ENCODE results near the gene CCHCR1.
A peak's percentile ranks its signal among the peaks of the same experiment; 100 is the strongest.
"Not testable (repeated sequence)": the region's sequence is repeated elsewhere in the genome, so short reads cannot be mapped to it uniquely, and the experiment has no call there.

CCHCR1 gene

GRCh38 chr6:31183859-31184258 is 26.3 kb upstream of the CCHCR1 start:
- DNase-seq (ENCODE audit: low read depth in 3 of 3): not testable (repeated sequence)

DNA sequence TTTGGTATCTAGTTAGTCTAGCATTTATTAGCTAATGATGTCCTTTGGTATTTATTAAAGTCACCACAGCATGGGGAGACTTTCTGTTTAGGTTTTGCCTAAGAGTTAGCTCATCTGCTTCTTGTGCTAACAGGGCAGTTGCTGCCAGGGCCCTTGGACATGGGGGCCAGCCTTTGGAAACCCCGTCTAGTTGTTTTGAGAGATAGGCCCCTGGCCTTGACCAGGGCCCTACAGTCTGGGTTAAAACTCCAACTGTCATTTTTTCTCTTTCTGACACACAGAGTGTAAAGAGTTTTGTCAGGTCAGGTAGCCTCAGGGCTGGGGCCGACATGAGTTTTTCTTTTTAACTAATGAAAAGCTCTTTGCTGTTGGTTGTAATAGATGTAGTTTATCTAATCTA is 25.7 kb upstream of the CCHCR1 start:
- DNase-seq (ENCODE audit: low read depth in 3 of 3): not testable (repeated sequence)

GRCh38 chr6:31180500-31180899 is 22.9 kb upstream of the CCHCR1 start:
- DNase-seq (ENCODE audit: low read depth in 3 of 3): peak in 1 of 3 experiments; percentile 60

- no peak for DNase-seq (ENCODE audit: low read depth in 3 of 3)
These were observed 22.3 kb upstream of the CCHCR1 start for GRCh38 chr6:31179896-31180295.

- DNase-seq (ENCODE audit: low read depth in 3 of 3): no peak
These were observed 21.4 kb upstream of the CCHCR1 start for GRCh38 chr6:31179042-31179386.

GRCh38 chr6:31178143-31179041 is 20.8 kb upstream of the CCHCR1 start:
- DNase-seq (ENCODE audit: low read depth in 3 of 3): no peak

DNA sequence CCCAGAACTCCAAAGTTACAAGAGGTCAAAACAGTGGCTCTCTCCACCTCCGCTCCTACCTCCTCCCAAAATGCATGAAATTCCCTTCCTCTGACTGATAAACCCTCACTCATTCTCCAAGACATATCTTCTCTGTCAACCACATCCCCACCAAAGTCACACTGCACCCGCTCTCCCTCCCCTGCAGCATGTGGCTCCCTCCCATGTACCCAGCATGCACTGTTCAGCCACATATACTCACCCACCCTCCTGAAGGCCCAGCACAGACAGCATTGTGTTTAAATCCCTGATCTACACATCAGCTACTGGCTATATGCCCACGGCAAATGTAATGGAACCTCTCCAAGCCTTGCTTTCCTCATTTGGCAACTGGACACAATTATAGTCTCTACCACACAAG is 18.4 kb upstream of the CCHCR1 start:
- DNase-seq (ENCODE audit: low read depth in 3 of 3): no peak

- no peak for DNase-seq (ENCODE audit: low read depth in 3 of 3)
These were observed 16.8 kb upstream of the CCHCR1 start for GRCh38 chr6:31174378-31174777.

DNA sequence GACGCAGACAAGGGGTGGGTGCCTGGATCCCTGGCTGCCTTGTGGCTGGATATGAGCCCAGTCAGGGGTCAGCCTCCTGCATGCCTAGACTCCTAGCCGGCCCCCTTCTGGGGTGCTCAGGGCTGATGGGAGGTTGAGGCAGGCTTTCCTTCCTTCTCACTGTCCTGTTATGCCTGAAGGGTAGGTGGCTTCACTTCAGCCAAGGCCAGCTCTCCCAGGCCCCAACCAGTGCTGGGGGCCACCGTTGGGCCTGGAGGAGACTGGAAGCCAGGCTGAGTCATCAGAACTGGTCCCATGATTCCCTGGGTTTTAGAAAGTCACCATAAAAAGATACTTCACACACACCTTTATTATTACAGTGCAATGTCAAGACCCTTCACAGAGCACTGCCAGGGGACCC is 15.8 kb upstream of the CCHCR1 start:
- DNase-seq (ENCODE audit: low read depth in 3 of 3): no peak

- DNase-seq (ENCODE audit: low read depth in 3 of 3): no peak
These were observed 15.4 kb upstream of the CCHCR1 start for GRCh38 chr6:31172973-31173384.

GRCh38 chr6:31171931-31172905 is 14.6 kb upstream of the CCHCR1 start:
- no peak for DNase-seq (ENCODE audit: low read depth in 3 of 3)

- DNase-seq (ENCODE audit: low read depth in 3 of 3): no peak
These were observed 13.5 kb upstream of the CCHCR1 start for GRCh38 chr6:31170987-31171671.

- no peak for DNase-seq (ENCODE audit: low read depth in 3 of 3)
These were observed 12.9 kb upstream of the CCHCR1 start, which contains the start of gene POU5F1 for GRCh38 chr6:31170600-31170881. TSS of gene POU5F1 (minus strand) at chr6:31170682. CDS start at chr6:31170620, 62 bp downstream.

DNA sequence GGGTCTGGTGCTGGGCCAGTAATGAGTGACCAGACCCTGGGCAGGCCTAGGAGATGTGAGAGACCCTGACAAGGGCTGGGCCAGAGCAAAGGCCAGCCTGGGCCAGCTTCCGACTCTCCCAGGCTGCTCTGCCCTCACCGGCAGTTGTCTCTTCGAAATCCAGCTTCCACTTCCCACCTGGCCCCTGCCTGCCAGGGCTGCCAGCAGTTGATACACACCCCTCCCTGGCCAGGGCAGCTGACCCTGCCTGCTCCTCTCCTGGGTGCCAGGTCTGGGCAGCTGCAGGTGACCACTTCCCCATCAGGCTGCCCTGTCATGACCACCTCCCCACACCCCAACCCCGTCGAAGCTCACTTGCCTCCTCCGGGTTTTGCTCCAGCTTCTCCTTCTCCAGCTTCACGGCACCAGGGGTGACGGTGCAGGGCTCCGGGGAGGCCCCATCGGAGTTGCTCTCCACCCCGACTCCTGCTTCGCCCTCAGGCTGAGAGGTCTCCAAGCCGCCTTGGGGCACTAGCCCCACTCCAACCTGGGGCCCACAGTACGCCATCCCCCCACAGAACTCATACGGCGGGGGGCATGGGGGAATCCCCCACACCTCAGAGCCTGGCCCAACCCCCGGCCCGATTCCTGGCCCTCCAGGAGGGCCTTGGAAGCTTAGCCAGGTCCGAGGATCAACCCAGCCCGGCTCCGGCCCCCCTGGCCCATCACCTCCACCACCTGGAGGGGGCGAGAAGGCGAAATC is 12.4 kb upstream of the CCHCR1 start:
- DNase-seq (ENCODE audit: low read depth in 3 of 3): not testable (repeated sequence)

GRCh38 chr6:31169123-31169857 is 11.7 kb upstream of the CCHCR1 start:
- DNase-seq (ENCODE audit: low read depth in 3 of 3): no peak

GRCh38 chr6:31168606-31169005 is 11.0 kb upstream of the CCHCR1 start:
- DNase-seq (ENCODE audit: low read depth in 3 of 3): no peak

GRCh38 chr6:31165986-31166385 is 8.4 kb upstream of the CCHCR1 start:
- no peak for DNase-seq (ENCODE audit: low read depth in 3 of 3)

- not testable (repeated sequence) for DNase-seq (ENCODE audit: low read depth in 3 of 3)
These were observed 7.6 kb upstream of the CCHCR1 start for GRCh38 chr6:31165064-31165832.

- DNase-seq (ENCODE audit: low read depth in 3 of 3): not testable (repeated sequence)
These were observed 7.0 kb upstream of the CCHCR1 start for GRCh38 chr6:31164475-31165063.
